ENCODE data around the gene CCL14. TPM values are rescaled to one million over a fixed set of nuclear protein-coding genes. Genes with fewer than 3 reads are reported as not detected.

Gene CCL14
- total and polyA plus RNA-seq, 2 donors from 2014 or later: 14.2 to 134 TPM

DNA sequence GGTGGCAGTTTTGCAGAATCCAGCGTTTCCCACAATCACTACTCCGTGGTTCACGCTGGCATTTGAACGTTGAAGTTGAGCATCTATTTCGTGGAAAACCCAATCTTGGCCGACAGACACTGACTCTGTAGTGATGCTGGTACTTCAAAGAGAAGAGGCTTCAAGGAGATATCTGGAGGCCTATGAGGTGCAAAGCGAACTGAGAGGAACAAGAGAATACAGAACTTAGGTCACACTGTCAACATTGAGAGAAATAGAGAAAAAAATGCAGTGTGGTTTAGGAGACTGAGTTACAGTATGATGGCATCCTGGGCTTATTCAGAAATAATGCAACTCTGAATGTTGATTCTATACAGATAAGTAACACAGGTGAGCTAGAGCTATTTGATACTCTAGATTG is 21.3 kb downstream of the CCL14 start:
- no peak for FAIRE-seq
- Histone ChIP-seq H3K9me3 (ENCODE audit: control insufficient read depth in 2 of 3, insufficient read depth in 1 of 3, low read length in 3 of 3) (no peaks in the 10 kb centered on the region), H3K27ac (ENCODE audit: low read depth in 2 of 2, low read length in 2 of 2) (no peak overlapping the region), H3K9ac (ENCODE audit: low read length in 3 of 3) (no peak overlapping the region), H3K27me3 (ENCODE audit: control insufficient read depth, insufficient read depth, low read length) (no peaks in the 10 kb centered on the region), H3K4me1 (ENCODE audit: control insufficient read depth in 2 of 3, insufficient read depth in 2 of 3, low read depth in 1 of 3, low read length in 3 of 3) (no peaks in the 10 kb centered on the region), H3K36me3 (ENCODE audit: control insufficient read depth in 2 of 3, insufficient read depth in 3 of 3, low read length in 3 of 3) (no peaks in the 10 kb centered on the region), H3K4me3 (ENCODE audit: low read length in 3 of 3) (no peak overlapping the region)
- DNase-seq: no peak
- intact Hi-C loops (cut with DNase I): no loop called here
- TF ChIP-seq, protein P1, sequence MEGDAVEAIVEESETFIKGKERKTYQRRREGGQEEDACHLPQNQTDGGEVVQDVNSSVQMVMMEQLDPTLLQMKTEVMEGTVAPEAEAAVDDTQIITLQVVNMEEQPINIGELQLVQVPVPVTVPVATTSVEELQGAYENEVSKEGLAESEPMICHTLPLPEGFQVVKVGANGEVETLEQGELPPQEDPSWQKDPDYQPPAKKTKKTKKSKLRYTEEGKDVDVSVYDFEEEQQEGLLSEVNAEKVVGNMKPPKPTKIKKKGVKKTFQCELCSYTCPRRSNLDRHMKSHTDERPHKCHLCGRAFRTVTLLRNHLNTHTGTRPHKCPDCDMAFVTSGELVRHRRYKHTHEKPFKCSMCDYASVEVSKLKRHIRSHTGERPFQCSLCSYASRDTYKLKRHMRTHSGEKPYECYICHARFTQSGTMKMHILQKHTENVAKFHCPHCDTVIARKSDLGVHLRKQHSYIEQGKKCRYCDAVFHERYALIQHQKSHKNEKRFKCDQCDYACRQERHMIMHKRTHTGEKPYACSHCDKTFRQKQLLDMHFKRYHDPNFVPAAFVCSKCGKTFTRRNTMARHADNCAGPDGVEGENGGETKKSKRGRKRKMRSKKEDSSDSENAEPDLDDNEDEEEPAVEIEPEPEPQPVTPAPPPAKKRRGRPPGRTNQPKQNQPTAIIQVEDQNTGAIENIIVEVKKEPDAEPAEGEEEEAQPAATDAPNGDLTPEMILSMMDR (IDR thresholded peaks at IDR 0.05; ENCODE audit: borderline replicate concordance, extremely low read depth, insufficient read depth): no peak

DNA sequence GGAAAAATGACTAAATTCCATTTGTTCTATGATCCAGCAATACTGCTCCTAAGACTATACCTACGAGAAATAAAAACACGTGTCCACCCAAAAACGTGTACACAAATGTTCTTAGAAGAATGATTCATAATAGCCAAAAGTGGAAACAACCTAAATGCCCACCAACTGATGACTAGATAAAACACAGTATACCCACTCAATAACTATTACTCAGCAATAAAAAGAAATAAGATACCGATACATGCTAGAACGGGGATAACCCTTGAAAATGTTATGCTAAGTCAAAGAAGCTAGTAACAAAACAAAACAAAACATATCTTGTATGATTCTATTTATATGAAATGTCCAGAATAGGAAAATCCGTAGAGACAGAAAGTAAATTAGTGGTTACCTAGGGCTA is 22.9 kb downstream of the CCL14 start:
- no peak for FAIRE-seq
- H3K4me1 ChIP-seq (ENCODE audit: control insufficient read depth in 2 of 3, insufficient read depth in 2 of 3, low read depth in 1 of 3, low read length in 3 of 3): no peaks in the 10 kb centered on the region
- intact Hi-C loops (cut with DNase I): no loop called here

DNA sequence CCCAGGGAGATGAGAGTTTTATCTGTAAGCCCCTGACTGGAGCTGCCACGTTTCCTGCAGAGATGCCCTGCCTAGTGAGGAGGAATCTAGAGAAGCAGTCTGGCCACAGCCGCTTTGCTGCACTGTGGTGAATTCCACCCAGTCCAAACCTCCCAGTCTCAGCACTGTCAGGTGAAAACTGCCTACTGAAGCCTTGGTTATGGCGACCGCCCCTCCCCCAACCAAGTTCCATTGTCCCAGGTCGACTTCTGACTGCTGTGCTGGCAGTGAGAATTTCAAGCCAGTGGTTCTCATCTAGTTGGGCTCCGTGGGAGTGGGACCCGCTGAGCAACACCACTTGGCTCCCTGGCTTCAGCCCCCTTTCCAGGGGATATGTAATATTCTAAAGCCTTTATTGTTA is 32.8 kb downstream of the CCL14 start:
- no peak for FAIRE-seq
- H3K9me3 ChIP-seq (ENCODE audit: control insufficient read depth in 2 of 3, insufficient read depth in 1 of 3, low read length in 3 of 3): no peaks in the 10 kb centered on the region
- H3K27me3 ChIP-seq (ENCODE audit: control insufficient read depth, insufficient read depth, low read length): no peaks in the 10 kb centered on the region
- no peak overlapping the region for H3K4me3 ChIP-seq (ENCODE audit: low read length in 3 of 3)
- DNase-seq: no peak
- H3K27ac ChIP-seq (ENCODE audit: low read depth in 2 of 2, low read length in 2 of 2): no peak overlapping the region
- intact Hi-C loops (cut with DNase I): no loop called here
- no peak overlapping the region for H3K9ac ChIP-seq (ENCODE audit: low read length in 3 of 3)
- H3K4me1 ChIP-seq (ENCODE audit: control insufficient read depth in 2 of 3, insufficient read depth in 2 of 3, low read depth in 1 of 3, low read length in 3 of 3): no peaks in the 10 kb centered on the region
- H3K36me3 ChIP-seq (ENCODE audit: control insufficient read depth in 2 of 3, insufficient read depth in 3 of 3, low read length in 3 of 3): no peaks in the 10 kb centered on the region
- TF ChIP-seq, protein P1 (IDR thresholded peaks at IDR 0.05; ENCODE audit: borderline replicate concordance, extremely low read depth, insufficient read depth): no peak

More for the DNA sequence above, 22.9 kb downstream of the CCL14 start:
- Histone ChIP-seq H3K9ac (ENCODE audit: low read length in 3 of 3) (no peak overlapping the region), H3K27ac (ENCODE audit: low read depth in 2 of 2, low read length in 2 of 2) (no peak overlapping the region), H3K27me3 (ENCODE audit: control insufficient read depth, insufficient read depth, low read length) (no peaks in the 10 kb centered on the region), H3K36me3 (ENCODE audit: control insufficient read depth in 2 of 3, insufficient read depth in 3 of 3, low read length in 3 of 3) (no peaks in the 10 kb centered on the region), H3K9me3 (ENCODE audit: control insufficient read depth in 2 of 3, insufficient read depth in 1 of 3, low read length in 3 of 3) (no peaks in the 10 kb centered on the region), H3K4me3 (ENCODE audit: low read length in 3 of 3) (no peak overlapping the region)
- no peak for DNase-seq
- TF ChIP-seq, protein P1 (IDR thresholded peaks at IDR 0.05; ENCODE audit: borderline replicate concordance, extremely low read depth, insufficient read depth): no peak

DNA sequence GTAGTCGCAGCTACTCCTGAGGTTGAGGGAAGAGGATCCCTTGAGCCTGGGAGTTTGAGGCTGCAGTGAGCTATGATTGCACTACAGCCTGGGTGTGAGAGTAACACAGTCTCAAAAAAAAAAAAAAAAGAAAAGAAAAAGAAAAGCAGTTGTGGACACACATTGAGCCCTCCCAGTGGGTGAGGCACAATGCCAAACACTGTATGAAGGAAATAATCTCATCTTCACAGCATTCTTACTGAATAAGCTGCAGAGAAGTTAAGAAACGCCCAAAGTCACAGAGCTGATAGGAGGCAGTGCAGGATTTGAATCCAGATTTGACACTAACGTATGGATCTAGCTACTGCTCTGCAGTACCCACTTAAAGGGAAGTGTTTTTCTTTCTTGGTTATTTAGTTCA is 37.1 kb downstream of the CCL14 start:
- H3K4me3 ChIP-seq (ENCODE audit: low read length in 3 of 3): no peak overlapping the region
- H3K27ac ChIP-seq (ENCODE audit: low read depth in 2 of 2, low read length in 2 of 2): no peak overlapping the region
- H3K36me3 ChIP-seq (ENCODE audit: control insufficient read depth in 2 of 3, insufficient read depth in 3 of 3, low read length in 3 of 3): no peaks in the 10 kb centered on the region
- DNase-seq: no peak
- TF ChIP-seq, protein P1 (IDR thresholded peaks at IDR 0.05; ENCODE audit: borderline replicate concordance, extremely low read depth, insufficient read depth): no peak
- intact Hi-C loops (cut with DNase I): no loop called here
- no peaks in the 10 kb centered on the region for H3K27me3 ChIP-seq (ENCODE audit: control insufficient read depth, insufficient read depth, low read length)
- no peaks in the 10 kb centered on the region for H3K4me1 ChIP-seq (ENCODE audit: control insufficient read depth in 2 of 3, insufficient read depth in 2 of 3, low read depth in 1 of 3, low read length in 3 of 3)
- no peaks in the 10 kb centered on the region for H3K9me3 ChIP-seq (ENCODE audit: control insufficient read depth in 2 of 3, insufficient read depth in 1 of 3, low read length in 3 of 3)
- H3K9ac ChIP-seq (ENCODE audit: low read length in 3 of 3): no peak overlapping the region
- FAIRE-seq: no peak
